GM12878 (cell line): Measurements from ENCODE around the gene NOL3. TPM values are rescaled to one million over a fixed set of nuclear protein-coding genes. Genes with fewer than 3 reads are reported as not detected.

Experiments used
- ATAC-seq: fragments of 200-7000 bp; cut with Tn5 transposase; 3 replicates; pipeline ENCODE4 v1.9.1; 2020; ENCODE audit warnings: mild to moderate bottlenecking, moderate library complexity
- BruUV-seq: library from RNA; stranded (reverse); fragments of 400-500 nt; replicated peaks from 2 replicates; lab custom pipeline; 2021; lab: Mats Ljungman, UMichigan
- CTCF ChIA-PET: fragments of 300-600 bp; sonication (Branson Sonifier 250); formaldehyde crosslinking; extraction: SDS; loops from one replicate; lab custom pipeline; 2021; ENCODE audit warnings: inconsistent platforms; lab: Yijun Ruan, JAX
- POLR2A ChIA-PET: fragments of 350-600 bp; formaldehyde crosslinking; extraction: SDS; loops from one replicate; lab custom pipeline; 2021; ENCODE audit warnings: inconsistent platforms; lab: Charles Lee
- RAD21 ChIA-PET: fragments of 300-600 bp; sonication (Branson Sonifier 250); formaldehyde crosslinking; loops from one replicate; lab custom pipeline; 2023; ENCODE audit warnings: antibody characterized with exemption; ENCODE audit not compliant: unreplicated experiment; lab: Charles Lee
- SMC1A ChIA-PET: fragments of 300-600 bp; sonication (Branson Sonifier 250); formaldehyde crosslinking; loops from one replicate; lab custom pipeline; 2023; ENCODE audit not compliant: unreplicated experiment, uncharacterized antibody; lab: Charles Lee
- DNase-seq: peaks from one replicate; pipeline ENCODE4 v3.0.0-alpha.2; 2011; ENCODE audit warnings: low read depth, low spot score
- FAIRE-seq: peaks from 3 replicates; lab custom pipeline; 2011; peaks lifted over from hg19 to GRCh38; lab: Jason Lieb, UNC
- H2AFZ ChIP-seq: 2 replicates; pipeline ENCODE4 v1.6.0; 2011; ENCODE audit warnings: low read depth, low read length, control low read depth; ENCODE audit not compliant: control insufficient read depth
- H3K27ac ChIP-seq: 2 replicates; pipeline ENCODE4 v1.5.1; 2011; ENCODE audit warnings: control low read depth; ENCODE audit not compliant: control insufficient read depth, insufficient read depth
- H3K27me3 ChIP-seq, 2 experiments: replicated peaks in 1 of 2; 2 replicates each; pipeline versions ENCODE4 v1.6.0 to v1.6.1; 2011; ENCODE audit warnings: low read length in 1 of 2; ENCODE audit not compliant: control insufficient read depth in 2 of 2, insufficient read depth in 2 of 2
- H3K36me3 ChIP-seq, 2 experiments: 2 replicates each; pipeline ENCODE4 v1.5.1; 2011; ENCODE audit warnings: low read length in 1 of 2; ENCODE audit not compliant: control insufficient read depth in 2 of 2, insufficient read depth in 2 of 2
- H3K4me1 ChIP-seq: 2 replicates; pipeline ENCODE4 v1.6.1; 2011; ENCODE audit warnings: mild to moderate bottlenecking, low read length, moderate library complexity, mixed read lengths; ENCODE audit not compliant: control insufficient read depth, insufficient read depth
- H3K4me2 ChIP-seq: 2 replicates; pipeline ENCODE4 v1.6.0; 2011; ENCODE audit warnings: control low read depth; ENCODE audit not compliant: control insufficient read depth, insufficient read depth
- H3K4me3 ChIP-seq: fragments of 200-600 bp; sonication (generic); 2 replicates; pipeline ENCODE4 v1.5.1; 2016
- H3K79me2 ChIP-seq: 2 replicates; pipeline ENCODE4 v1.6.0; 2011; ENCODE audit warnings: low read length; ENCODE audit not compliant: control insufficient read depth, insufficient read depth
- H3K9ac ChIP-seq: 2 replicates; pipeline ENCODE4 v1.8.0; 2011; ENCODE audit warnings: low read length, control low read depth, mixed read lengths; ENCODE audit not compliant: control insufficient read depth, insufficient read depth
- H3K9me3 ChIP-seq: replicated peaks from 3 replicates; pipeline ENCODE4 v1.5.1; 2011; ENCODE audit warnings: mild to moderate bottlenecking, low read length; ENCODE audit not compliant: control insufficient read depth, insufficient read depth
- H4K20me1 ChIP-seq: 2 replicates; pipeline ENCODE4 v1.6.0; 2011; ENCODE audit not compliant: control insufficient read depth, insufficient read depth
- MXI1 ChIP-seq: fragments of 150-350 bp; IDR thresholded peaks from 2 replicates; pipeline ENCODE4 v1.6.1; 2011; ENCODE audit warnings: low read depth, mild to moderate bottlenecking, inconsistent platforms, low read length, improper control_type of control experiment
- POLR2A ChIP-seq: IDR thresholded peaks from 2 replicates; pipeline ENCODE4 v1.6.1; 2011; ENCODE audit warnings: low read depth, mild to moderate bottlenecking, low read length
- REST ChIP-seq: IDR thresholded peaks from 2 replicates; pipeline ENCODE4 v1.6.1; 2012; ENCODE audit warnings: mild to moderate bottlenecking, low read depth, low read length
- ZNF274 ChIP-seq: IDR thresholded peaks from one replicate; pipeline ENCODE4 v1.8.0; 2011; ENCODE audit not compliant: insufficient read length, insufficient read depth
- WGBS: methylation state at CpG from one replicate; pipeline ENCODE4 v1.1.6; 2016; ENCODE audit warnings: low lambda C conversion rate; ENCODE audit not compliant: insufficient replicate concordance, insufficient coverage; ENCODE audit errors: missing lambda C conversion rate; 5-methylcytosine and 5-hydroxymethylcytosine counted together
- in situ Hi-C: fragments of 300-500 bp; cut with MboI; formaldehyde crosslinking; loops from 9 replicates; pipeline ENCODE4 v1.14.3; 2018; ENCODE audit warnings: mixed read lengths
- intact Hi-C: fragments of 100-400 bp; cut with micrococcal nuclease; formaldehyde crosslinking; loops from one replicate; pipeline ENCODE4 v1.14.2; 2022; ENCODE audit not compliant: unreplicated experiment
- polyA plus RNA-seq, 11 experiments: library from polyadenylated mRNA; depleted of rRNA in 4 of 11; unstranded in 6 of 11; stranded (reverse) in 5 of 11; fragments of >200 nt; fragmentation: Nextera tagmentation in 4 of 11; fragmentation: Illumina TruSeq in 1 of 11; extraction: Ambion mirVana in 4 of 11; extraction: Trizol in 1 of 11; gene quantifications; 1 replicate in 1 of 11; 2 replicates in 10 of 11; pipeline versions ENCODE4 v1.2.1 to v1.2.3, GENCODE V29; 2011 to 2016; ENCODE audit warnings: inconsistent platforms in 2 of 11, missing spikeins in 2 of 11, low read depth in 1 of 11
- total RNA-seq, 4 experiments: library from RNA; depleted of rRNA in 3 of 4; stranded (reverse); fragments of >200 nt in 3 of 4; fragmentation: Illumina TruSeq in 1 of 4; extraction: Trizol in 1 of 4; gene quantifications; 2 replicates each; pipeline versions ENCODE4 v1.2.1 to v1.2.3, GENCODE V29; 2013 to 2021

Gene NOL3
- total and polyA plus RNA-seq, 10 of the 15 experiments (the other 5 are each of a cell fraction or from before 2014, with no cell fraction given), result 0.31 to 18.4 (median 2.7) TPM

- Histone ChIP-seq H4K20me1 (peaks cover 4% of the 10 kb centered on the region; the same call in 1 of the 2 replicates), H3K79me2 (no peaks in the 10 kb centered on the region), H3K4me1 (no peaks in the 10 kb centered on the region), H3K27me3 (no peaks in the 10 kb centered on the region), H3K9me3 (no peaks in the 10 kb centered on the region), H3K4me3 (no peak overlapping the region), H3K4me2 (no peak overlapping the region), H3K9ac (no peak overlapping the region), H3K36me3 (peaks cover 14 to 51% of the 10 kb centered on the region in 2 experiments), H2AFZ (no peak overlapping the region), H3K27ac (no peak overlapping the region)
- FAIRE-seq (no peak), DNase-seq (no peak), ATAC-seq (no peak)
- SMC1A ChIA-PET, result no interaction called here
- POLR2A ChIA-PET, result no interaction called here
- in situ Hi-C loops, result no loop called here
- no TSS peak for BruUV-seq
- TF ChIP-seq POLR2A (0 out of 2 replicates have a peak, but pooled peaks have one; percentile 41), ZNF274 (no peak), REST (no peak), MXI1 (no peak)
- RAD21 ChIA-PET, result no interaction called here
- intact Hi-C loops, result no loop called here
- CTCF ChIA-PET, result no interaction called here
- 85% methylated on average over 8 of the region's 8 CpGs for whole genome bisulfite sequencing
Observed at GRCh38 chr16:67200491-67200890, 30.2 kb downstream of the NOL3 start.
